Fibroblast of villous mesenchyme (primary cell): ENCODE measurements around the gene PRTN3. TPM values are rescaled to one million over a fixed set of nuclear protein-coding genes. Genes with fewer than 3 reads are reported as not detected.

ENCODE experiments used
- DNase-seq: peaks from one replicate; pipeline ENCODE4 v3.0.0-alpha.2; 2010; ENCODE audit warnings: low read depth
- H3K4me3 ChIP-seq: 2 replicates; pipeline ENCODE4 v1.5.1; 2011; ENCODE audit warnings: low read depth, mild to moderate bottlenecking, low read length
- CTCF ChIP-seq: IDR thresholded peaks from 2 replicates; pipeline ENCODE4 v1.5.1; 2012; ENCODE audit warnings: low read depth, mild to moderate bottlenecking, low read length; ENCODE audit not compliant: insufficient read depth
- small RNA-seq: library from RNA; depleted of rRNA; stranded (forward); fragments of <200 nt; gene quantifications from one replicate; pipeline ENCODE3, GENCODE V24; 2012
- total RNA-seq: library from RNA; depleted of rRNA; stranded (reverse); fragments of >200 nt; gene quantifications from 2 replicates; pipeline ENCODE4 v1.2.3, GENCODE V29; 2012

The PRTN3 gene
- total RNA-seq, 1 donor = not detected

GRCh38 chr19:896999-897398, 56.2 kb downstream of the PRTN3 start:
- TF ChIP-seq CTCF = no peak
- H3K4me3 ChIP-seq = no peak overlapping the region
- DNase-seq = no peak

- TF ChIP-seq CTCF = peak; percentile 13
- no peak overlapping the region for H3K4me3 ChIP-seq
- no peak for DNase-seq
These were observed 56.7 kb downstream of the PRTN3 start for GRCh38 chr19:897442-898039.

Small RNA genes within 50 kb of the gene (small RNA-seq; reads per million reads assigned to genes)
- gene MIR3187 = not detected
- 5.8 reads per million, percentile 84 among the genes with 10 or more reads in this experiment for gene RNU6-9

Other genes with a start within 250 kb of the PRTN3 start
- gene POLRMT, start 207.5 kb upstream of the PRTN3 start, total RNA-seq = 23.2 and 25.5 TPM in 2 replicates
- gene FGF22, start 201.1 kb upstream of the PRTN3 start, total RNA-seq = not detected in 2 replicates
- 30.7 and 50.3 TPM in 2 replicates for gene RNF126, start 177.8 kb upstream of the PRTN3 start, total RNA-seq
- 49.2 and 83.1 TPM in 2 replicates for gene FSTL3, start 164.6 kb upstream of the PRTN3 start, total RNA-seq
- gene PRSS57, start 145.5 kb upstream of the PRTN3 start, total RNA-seq = not detected in 2 replicates
- gene PALM, start 132.1 kb upstream of the PRTN3 start, total RNA-seq = 0.32 and 1.7 TPM in 2 replicates
- gene MISP, start 89.9 kb upstream of the PRTN3 start, total RNA-seq = under 0.01 and 0.43 TPM in 2 replicates
- gene PTBP1, start 43.5 kb upstream of the PRTN3 start, total RNA-seq = 117 and 129 TPM in 2 replicates
- gene PLPPR3, start 19.0 kb upstream of the PRTN3 start, total RNA-seq = under 0.01 and 0.86 TPM in 2 replicates
- not detected in 2 replicates for gene AZU1, start 13.2 kb upstream of the PRTN3 start, total RNA-seq
- not detected in 2 replicates for gene ELANE, start 11.3 kb downstream of the PRTN3 start, total RNA-seq
- 3.9 TPM in 2 replicates for gene CFD, start 18.7 kb downstream of the PRTN3 start, total RNA-seq
- gene MED16, start 52.2 kb downstream of the PRTN3 start, total RNA-seq = 26.8 and 30.0 TPM in 2 replicates
- gene RNU6-9, start 52.5 kb downstream of the PRTN3 start, total RNA-seq = not detected in 2 replicates
- 26.3 and 31.6 TPM in 2 replicates for gene R3HDM4, start 72.2 kb downstream of the PRTN3 start, total RNA-seq
- gene KISS1R, start 76.3 kb downstream of the PRTN3 start, total RNA-seq = not detected in 2 replicates
- 39.3 and 45.8 TPM in 2 replicates for gene ARID3A, start 85.0 kb downstream of the PRTN3 start, total RNA-seq
- 49.7 and 77.3 TPM in 2 replicates for gene WDR18, start 143.3 kb downstream of the PRTN3 start, total RNA-seq
- gene GRIN3B, start 159.4 kb downstream of the PRTN3 start, total RNA-seq = under 0.01 TPM in 2 replicates
- 79.2 and 84.6 TPM in 2 replicates for gene TMEM259, start 180.1 kb downstream of the PRTN3 start, total RNA-seq
- gene RNU6-2, start 180.5 kb downstream of the PRTN3 start, total RNA-seq = not detected in 2 replicates
- gene CNN2, start 185.6 kb downstream of the PRTN3 start, total RNA-seq = 508 and 544 TPM in 2 replicates
- gene ABCA7, start 199.1 kb downstream of the PRTN3 start, total RNA-seq = 11.2 and 13.9 TPM in 2 replicates
- gene ARHGAP45, start 226.2 kb downstream of the PRTN3 start, total RNA-seq = 0.43 and 0.97 TPM in 2 replicates